HG03442 (cell line): ENCODE results near the gene SVEP1.
"Not testable (repeated sequence)": the region's sequence is repeated elsewhere in the genome, so short reads cannot be mapped to it uniquely, and the experiment has no call there.

Experiments
- ATAC-seq: cut with Tn5 transposase; IDR thresholded peaks from one replicate; pipeline ENCODE4 v1.9.1; 2021; ENCODE audit warnings: mild to moderate bottlenecking, moderate library complexity; ENCODE audit not compliant: unreplicated experiment

SVEP1 gene

DNA sequence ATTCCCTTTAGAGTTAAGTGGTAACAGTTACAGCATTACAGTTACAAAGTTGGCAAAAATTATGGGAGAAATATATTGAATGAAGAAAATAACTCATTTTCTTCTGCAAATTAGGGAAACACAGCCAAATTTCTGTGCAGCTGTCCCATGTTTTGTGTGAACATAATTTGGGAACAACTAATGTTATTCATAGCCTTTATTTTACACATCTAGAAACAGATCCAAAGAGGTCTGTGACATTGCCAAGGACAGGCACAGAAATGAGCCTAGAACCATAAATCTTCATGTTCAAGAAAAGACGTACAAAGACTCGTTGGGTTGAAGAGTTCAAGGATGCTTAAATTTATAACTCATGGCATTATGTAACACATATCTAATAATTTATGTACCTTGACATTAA is 127.8 kb downstream of the SVEP1 start:
- no peak for ATAC-seq

DNA sequence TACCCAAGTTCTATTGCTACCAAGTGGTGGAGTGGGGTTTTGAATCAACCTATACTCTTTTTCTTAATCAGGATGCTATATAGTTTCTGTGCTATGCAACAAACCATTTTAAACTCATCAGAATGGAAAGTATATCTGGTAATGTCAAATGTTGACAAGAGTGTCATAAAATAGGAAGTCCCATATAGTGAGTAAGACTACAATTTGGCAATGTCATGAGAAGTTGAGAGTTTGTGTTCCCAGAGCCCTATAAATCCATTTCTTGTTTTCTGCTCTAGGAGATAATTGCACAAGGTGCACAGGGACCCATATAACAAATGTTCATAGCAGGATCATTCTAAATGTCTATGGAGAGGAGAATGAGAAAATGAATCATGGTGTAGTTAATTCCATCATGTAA is 132.1 kb downstream of the SVEP1 start:
- no peak for ATAC-seq

DNA sequence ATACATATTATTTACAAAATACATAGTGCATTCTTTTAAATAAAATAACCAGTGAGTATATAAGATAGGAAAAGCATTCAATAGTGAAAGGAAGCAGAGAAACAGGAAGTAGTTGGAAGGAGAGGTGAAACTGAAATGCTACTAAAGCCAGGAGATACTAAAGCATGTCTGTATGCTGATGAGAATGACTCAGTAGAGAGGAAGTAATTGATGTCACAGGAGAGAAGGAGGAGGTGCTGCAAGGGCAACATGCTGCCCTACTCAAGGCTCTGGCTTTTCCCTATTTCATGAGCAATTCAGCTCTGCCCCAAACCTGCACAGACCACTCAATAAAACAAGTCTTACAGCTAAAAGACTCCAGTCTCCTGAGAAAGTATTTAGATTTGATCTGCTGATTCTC is 133.4 kb downstream of the SVEP1 start:
- ATAC-seq = no peak

DNA sequence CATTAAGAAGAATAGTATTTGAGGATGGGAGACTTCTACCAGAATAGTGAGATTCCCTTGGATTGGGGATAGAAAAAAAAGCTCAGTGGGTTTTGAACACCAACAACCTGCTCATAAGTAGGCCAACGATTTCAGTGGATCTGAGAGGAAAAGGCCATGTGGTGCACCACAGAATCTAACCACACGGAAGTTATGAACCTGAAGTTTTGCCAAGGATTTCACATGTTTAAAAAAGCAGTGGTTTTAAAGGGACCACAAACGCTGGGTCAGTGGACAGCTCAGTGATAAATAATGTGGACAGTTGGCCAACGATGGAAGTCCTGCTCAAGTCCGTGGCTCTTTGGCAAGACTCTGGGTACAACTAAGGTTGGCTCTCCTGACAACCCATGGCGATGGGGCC is 134.6 kb downstream of the SVEP1 start:
- no peak for ATAC-seq

DNA sequence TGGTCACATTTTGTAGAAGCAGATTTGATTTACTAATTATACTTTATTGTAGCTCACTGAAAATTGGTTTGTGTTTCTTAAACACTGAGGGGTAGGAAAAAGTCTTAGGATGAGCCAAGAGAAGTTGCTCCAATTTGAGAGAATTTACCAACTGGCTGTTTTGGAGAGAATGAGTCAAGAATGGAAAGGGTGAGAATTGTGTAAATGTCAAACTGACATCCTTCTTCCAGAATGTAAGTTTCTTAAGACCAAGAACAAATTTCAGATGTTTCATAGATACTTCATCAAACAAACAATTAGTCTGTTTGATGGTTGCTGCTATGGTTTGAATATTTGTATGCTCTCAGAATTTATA is 135.7 kb downstream of the SVEP1 start:
- ATAC-seq = no peak

DNA sequence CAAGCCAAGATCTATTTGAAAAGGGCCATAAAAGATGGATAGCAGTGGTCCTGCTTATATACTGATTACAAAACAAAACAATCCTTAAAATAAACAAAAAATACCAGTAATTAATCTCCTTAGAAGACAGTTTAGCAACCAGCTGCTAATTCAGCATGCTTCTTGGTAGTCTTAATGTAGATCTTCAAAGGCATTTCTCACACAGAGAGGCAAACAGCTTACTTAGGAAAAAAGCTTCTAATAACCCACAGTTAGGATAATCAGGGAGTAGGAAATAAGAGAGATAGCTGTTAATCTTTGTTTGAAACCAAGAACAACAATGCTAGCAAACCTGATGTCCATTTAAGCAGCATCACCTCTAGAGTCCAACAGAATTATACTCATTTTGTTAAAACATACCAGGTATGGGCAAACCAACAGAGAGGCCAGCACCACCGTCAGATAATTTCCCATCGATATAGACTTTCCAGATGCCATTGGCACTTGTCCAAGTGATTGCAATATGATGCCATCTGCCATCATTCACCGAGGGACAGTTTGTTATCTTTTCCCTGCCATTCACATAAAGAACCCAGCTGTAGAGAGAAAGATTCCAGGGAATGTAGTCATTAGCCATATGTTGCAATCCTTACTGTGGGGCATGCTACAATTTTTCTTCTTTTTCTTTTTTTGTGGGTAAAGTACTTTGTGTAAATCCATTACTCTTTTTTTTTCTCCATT is 136.2 kb downstream of the SVEP1 start:
- ATAC-seq = no peak

DNA sequence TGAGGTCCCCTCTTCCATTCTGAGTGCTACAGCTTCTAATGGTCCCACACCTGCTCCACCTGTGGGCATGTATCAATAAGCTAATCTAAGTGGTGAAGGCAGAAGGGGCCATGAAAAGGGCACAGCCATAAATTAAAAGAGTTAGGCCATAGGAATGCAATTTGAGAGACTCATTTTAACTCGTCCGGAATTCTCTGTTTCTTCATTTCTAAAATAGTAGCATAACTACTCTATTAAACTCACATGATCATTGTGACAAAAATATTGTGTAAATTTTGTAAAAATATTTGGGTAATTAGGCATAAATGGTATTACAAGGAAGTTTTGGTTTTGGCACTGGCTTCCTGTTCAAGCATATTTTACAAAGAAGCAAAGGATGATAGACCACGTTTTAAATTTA is 138.7 kb downstream of the SVEP1 start:
- no peak for ATAC-seq

DNA sequence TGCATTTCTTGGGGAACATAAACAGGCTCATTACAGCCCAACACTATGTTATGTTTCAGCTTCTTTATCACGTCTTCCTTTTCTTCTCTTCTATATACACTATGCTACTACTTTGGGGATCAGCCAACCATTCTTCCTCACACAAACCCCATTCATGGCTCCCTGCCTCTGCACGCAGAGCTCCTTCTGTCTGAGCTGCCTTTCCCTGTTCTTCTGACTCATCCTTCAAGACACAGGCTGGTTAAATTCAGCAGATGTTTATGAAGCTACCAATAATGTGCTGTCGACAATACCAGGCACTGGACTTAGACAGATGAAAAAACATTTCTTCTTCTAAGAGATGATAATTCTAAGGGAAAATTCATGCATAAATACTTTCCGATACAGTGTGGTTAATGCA is 139.4 kb downstream of the SVEP1 start:
- no peak for ATAC-seq

DNA sequence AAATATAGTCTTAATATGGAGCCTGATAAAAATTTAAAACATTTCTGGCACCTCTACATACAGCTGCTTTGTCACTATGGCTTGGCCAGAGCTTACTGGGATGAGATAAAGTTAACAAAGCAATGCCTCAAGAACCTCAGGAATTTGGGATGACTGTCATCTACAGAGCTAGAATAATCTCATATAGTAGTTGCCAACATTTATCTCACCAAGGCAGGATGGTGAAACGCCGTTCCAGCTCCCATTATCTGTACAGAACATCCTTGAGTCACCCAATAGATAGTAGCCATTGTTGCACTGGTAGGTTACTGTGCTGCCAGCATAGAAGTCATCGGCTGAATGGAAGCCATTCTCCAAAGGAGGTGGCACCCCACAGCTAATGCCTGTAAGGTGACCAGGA is 147.3 kb downstream of the SVEP1 start:
- ATAC-seq = no peak

DNA sequence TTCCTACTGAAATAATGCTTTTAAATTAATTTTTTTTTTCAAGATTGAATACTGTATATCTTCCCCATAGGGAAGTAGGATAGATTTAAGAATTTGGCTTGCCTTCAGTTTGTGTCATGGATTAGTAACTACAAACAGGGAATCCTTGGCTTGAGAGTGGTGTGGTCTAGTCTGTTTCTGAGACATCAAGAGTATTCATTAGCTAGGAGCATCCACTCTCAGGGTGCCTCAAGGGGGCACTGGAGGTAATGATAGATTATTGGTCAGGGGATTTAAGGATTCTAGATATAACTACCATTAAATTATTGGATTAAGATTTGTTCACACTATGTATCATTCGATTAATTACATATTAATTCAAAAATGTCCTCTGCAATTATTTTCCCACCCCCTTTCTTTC is 150.1 kb downstream of the SVEP1 start:
- no peak for ATAC-seq

DNA sequence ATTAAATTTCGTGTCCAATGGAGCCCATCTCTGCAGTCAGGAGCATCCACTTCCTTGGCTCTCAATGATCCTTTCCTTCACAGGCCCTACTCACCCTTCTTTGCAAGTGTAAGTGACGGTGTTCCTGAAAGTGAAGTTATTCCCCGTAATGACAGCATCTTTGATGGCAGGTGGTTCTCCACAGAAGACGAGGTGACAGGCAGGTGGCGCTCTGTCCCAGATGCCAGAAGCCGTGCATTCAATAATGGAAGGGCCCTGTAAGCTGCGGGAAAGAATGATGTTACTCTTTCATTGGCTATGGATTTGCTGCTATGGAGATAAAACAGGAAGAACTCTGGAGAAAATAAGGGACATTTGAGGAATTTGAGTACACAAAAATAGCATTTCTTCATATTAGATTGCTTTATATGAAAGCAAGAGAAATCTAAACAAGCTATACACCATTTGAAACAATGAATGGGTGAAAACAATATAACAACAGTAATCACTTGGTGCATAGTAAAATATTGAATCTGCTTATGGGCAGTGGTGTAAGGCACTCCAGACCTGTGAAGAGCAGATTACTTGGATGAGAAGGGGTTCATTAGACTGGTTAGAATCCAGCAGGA is 151.9 kb downstream of the SVEP1 start:
- no peak for ATAC-seq

DNA sequence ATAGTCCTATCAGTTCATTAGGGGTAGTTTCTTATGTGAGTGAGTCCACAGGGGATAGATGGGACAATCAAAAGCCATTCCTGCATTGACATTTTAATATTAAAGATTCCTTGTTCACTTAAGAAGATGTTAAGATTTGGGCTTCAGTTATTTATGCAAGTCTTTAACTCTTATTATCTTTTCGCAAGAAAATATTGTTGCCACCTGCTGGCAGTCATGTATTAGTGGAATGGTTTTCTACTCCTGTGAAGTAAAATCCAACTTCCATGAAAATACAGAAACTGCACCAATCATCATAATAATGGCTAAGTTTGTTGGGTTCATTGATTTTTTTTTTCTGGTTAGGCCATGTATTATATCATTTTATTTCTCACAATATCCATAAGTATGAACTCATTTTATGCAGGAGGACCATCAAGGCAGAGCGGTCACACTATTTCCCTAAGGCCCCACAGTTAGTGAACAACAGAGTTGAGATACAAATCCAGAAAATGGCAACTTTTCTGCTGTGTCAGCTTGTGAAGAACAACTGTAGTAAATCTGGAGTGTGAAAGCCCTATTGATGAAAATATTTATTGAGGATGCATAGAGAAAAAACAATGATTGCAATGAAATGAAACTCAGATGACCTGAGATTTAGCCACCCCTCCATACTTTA is 153.4 kb downstream of the SVEP1 start:
- ATAC-seq = no peak

DNA sequence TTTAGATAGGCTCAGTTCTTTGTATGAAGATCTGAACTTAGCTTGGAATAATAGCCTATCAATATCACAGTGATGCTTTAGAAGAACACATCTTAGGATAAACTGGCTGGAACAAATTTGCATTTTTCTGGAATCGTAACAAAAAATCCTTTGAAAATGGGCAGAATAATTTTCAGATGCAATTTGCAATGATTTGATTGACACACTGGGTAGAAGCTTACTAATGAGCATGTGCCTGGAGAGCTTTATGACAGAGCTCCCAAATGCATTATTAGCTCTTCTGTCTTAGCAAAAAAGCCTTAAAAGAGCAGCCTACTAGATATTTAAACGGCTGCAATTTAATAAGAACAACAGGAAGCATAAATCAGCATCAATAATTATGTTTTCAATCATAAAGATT is 165.1 kb downstream of the SVEP1 start:
- ATAC-seq = no peak

DNA sequence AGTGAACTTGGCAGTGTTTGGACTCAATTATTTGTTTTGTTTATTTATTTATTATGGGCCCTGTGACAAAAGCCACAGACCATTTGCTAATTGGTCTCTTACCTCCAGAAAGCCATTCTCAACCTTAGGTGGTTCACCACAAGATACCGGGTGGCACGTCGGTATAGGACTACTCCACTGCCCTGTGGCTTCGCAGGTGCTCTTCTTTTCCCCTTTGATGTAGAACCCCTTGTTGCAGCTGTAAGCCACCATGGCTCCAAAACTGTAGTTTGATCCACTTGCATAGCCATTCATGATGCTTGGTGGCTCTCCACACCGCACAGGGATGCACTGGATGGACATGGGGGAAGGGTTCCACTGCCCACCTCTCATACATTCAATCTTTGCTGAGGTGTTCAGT is 168.6 kb downstream of the SVEP1 start:
- ATAC-seq = no peak

DNA sequence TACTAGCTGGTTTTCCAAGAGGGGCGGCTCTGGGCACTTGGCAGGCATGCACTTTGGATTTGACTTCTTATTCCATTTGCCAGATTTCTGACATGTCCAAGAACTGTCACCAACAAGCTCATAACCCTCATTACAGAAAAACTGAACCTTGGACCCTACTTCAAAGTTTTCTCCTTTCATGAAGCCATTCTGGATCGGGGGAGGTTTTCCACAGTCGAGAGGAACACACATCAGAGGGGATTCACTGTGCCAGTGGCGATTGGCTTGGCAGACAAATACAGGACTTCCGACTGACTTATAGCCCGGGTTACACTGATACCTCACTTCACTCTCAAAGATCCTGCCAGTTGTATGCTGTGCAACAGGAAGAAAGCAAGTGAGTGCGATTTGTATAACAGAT is 170.9 kb downstream of the SVEP1 start:
- ATAC-seq = no peak

DNA sequence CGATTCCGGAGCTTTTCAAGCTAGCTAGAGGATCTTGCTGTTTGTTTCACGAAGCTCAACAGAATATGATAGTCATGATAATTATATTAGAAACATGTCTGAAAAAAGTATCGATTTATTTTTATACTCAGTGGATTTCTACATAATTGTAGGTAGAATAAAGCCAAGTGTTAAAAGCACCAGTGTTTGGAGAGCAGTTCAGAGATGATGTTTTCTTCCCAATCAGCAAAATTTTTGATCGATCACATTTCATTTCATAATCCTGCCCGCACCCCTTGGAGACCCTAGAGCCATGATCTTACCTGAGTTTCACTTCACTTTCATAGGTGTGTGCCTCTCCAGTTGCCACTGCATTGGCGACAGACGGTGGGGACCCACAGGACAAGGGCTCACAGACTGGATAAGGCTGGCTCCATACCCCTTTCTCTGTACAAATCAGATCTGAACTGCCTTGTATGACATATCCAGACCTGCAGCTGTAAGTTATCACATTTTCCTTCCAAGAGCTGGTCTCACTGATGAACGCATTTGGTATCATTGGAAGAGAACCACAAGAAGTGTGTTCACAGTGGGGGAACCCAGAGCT is 173.6 kb downstream of the SVEP1 start:
- ATAC-seq = no peak

DNA sequence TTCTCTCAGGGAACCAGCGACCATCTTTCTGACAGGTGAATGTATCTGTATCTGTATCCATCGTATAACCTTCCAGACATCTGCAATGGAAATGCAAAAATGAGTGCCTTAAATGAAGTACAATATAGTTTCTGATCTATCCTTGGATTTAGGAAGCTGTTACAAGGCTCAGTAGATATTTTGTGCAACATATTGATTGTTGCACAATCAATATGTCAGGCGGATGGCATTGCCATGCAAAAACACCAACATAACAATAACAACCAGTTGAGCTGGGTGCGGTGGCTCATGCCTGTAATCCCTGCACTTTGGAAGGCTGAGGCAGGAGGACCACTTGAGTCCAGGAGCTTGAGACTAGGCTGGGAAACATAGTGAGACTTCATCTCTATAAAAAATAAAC is 175.1 kb downstream of the SVEP1 start:
- ATAC-seq = no peak

DNA sequence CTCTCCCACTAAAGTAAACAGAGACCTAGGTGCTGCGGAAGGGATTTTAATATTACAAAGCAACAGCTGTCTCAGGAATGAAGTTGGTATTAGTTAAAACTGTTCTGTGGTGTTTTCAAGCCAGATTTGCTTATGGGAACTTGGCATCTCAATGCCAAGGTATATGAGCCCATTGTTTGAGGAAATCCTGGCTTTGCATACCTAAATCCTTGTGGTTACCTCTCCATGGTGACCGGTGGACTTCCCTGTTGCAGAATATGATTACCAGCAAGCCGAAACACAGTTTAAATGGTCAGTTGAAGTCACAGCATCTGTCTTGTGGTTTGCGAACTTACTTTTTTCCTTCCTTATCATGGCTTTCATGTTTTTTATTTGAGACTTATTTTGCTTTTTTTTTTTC is 179.6 kb downstream of the SVEP1 start:
- ATAC-seq = no peak

DNA sequence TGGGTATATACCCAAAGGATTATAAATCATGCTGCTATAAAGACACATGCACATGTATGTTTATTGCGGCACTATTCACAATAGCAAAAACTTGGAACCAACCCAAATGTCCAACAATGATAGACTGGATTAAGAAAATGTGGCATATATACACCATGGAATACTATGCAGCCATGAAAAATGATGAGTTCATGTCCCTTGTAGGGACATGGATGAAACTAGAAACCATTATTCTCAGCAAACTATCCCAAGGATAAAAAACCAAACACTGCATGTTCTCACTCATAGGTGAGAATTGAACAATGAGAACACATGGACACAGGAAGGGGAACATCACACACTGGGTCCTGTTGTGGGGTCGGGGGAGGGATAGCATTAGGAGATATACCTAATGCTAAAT is 180.5 kb downstream of the SVEP1 start:
- not testable (repeated sequence) for ATAC-seq

DNA sequence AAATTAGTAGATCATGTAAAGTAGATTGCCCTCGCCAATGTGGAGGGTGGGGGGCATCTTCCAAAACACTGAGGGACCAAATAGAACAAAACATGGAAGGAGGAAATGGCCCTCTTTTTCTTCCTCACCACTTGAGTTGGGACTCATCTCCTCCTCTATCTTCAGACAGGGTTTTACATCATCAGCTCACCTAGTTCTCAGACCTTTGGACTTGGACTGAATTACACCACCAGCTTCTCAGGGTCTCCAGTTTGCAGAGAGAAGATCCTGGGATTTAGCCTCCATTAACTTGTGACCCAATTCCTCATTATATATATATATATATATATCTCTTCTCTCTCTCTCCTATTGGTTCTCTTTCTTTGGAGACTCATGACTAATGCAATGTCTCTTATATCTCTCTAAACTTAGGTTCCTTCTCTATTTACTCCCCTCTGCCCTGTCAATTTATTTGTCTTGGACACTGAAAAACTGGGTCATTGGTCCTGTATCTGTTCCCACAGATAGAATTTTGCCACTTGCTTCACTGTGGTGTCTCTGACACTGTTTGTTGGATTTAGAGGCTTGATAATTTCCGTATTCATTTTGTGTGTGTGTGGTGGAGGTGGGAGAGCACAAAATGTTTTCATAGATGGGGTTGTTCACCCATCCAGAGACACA is 187.6 kb downstream of the SVEP1 start:
- ATAC-seq = no peak

DNA sequence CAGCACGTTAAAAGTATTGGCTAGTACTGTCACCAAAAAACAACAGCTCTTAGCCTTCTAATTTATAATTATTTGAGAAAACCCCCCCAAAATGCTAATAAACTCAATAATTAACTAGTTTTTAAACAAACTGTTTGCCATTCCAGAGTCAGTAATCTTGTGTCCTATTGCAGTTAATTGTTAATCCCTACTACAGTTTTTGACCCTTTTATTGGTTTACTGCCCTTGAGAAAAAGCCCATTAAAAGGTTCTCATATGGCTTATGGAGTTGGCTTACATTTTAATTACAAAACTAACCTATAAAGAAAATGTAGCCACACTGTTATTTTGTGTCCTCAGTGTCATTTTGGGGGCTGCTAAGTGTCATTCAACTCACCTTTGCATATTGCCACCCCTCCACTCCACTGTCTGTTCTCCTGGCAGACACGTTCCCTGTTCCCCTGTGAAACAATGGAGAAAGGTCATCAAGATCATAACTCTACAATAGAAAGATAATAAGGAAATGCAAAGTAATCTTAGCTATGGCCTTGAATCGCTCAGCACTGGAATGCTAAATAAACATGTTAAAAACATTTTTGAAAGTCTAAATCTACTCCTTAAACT is 190.3 kb downstream of the SVEP1 start:
- ATAC-seq = no peak
